Kidney epithelial cell (primary cell): ENCODE measurements around the gene HYPK. TPM values are rescaled to one million over a fixed set of nuclear protein-coding genes. Genes with fewer than 3 reads are reported as not detected.

Experiments used
- DNase-seq: peaks from one replicate; pipeline ENCODE4 v3.0.0-alpha.2; 2010; ENCODE audit warnings: low read depth
- H3K27me3 ChIP-seq: 2 replicates; pipeline ENCODE4 v1.6.0; 2011; ENCODE audit warnings: low read length; ENCODE audit not compliant: control insufficient read depth, insufficient read depth
- H3K36me3 ChIP-seq: 2 replicates; pipeline ENCODE4 v1.5.1; 2011; ENCODE audit warnings: low read length; ENCODE audit not compliant: control insufficient read depth, insufficient read depth
- H3K4me3 ChIP-seq: 2 replicates; pipeline ENCODE4 v1.5.1; 2011; ENCODE audit warnings: low read depth, mild to moderate bottlenecking, control low read depth, low read length
- CTCF ChIP-seq: IDR thresholded peaks from 2 replicates; pipeline ENCODE4 v1.5.1; 2011; ENCODE audit warnings: mild to moderate bottlenecking, moderate library complexity, low read length, control low read depth, inconsistent platforms; ENCODE audit not compliant: insufficient read depth, poor library complexity, severe bottlenecking
- total RNA-seq: library from RNA; depleted of rRNA; stranded (reverse); fragments of >200 nt; gene quantifications from 2 replicates; pipeline ENCODE4 v1.2.3, GENCODE V29; 2015

The HYPK gene
- total RNA-seq, 1 donor from 2014 or later: 8.1 TPM

- no peak for TF ChIP-seq CTCF
- Histone ChIP-seq H3K36me3 (peaks cover under 1% of the 10 kb centered on the region), H3K4me3 (peak within 1 kb of the TSS; percentile 36), H3K27me3 (no peaks in the 10 kb centered on the region)
- no peak for DNase-seq
These were observed 23.6 kb upstream of the HYPK start, which contains the start of gene ELL3 for GRCh38 chr15:43776718-43777266. TSS of gene ELL3 (minus strand) at chr15:43776966. CDS start at chr15:43776901, 65 bp downstream.

- Histone ChIP-seq H3K4me3 (peak overlapping the region; percentile 36), H3K27me3 (no peaks in the 10 kb centered on the region), H3K36me3 (no peaks in the 10 kb centered on the region)
- TF ChIP-seq CTCF: peak; percentile 92
- DNase-seq: no peak
These were observed 23.0 kb upstream of the HYPK start for GRCh38 chr15:43777267-43777914.

GRCh38 chr15:43779016-43779415 lies 21.4 kb upstream of the HYPK start:
- no peak for TF ChIP-seq CTCF
- Histone ChIP-seq H3K4me3 (no peak overlapping the region), H3K27me3 (no peaks in the 10 kb centered on the region), H3K36me3 (no peaks in the 10 kb centered on the region)
- DNase-seq: no peak

- no peaks in the 10 kb centered on the region for H3K36me3 ChIP-seq
- no peak overlapping the region for H3K4me3 ChIP-seq
- TF ChIP-seq CTCF: no peak
- DNase-seq: no peak
- no peaks in the 10 kb centered on the region for H3K27me3 ChIP-seq
These were observed 11.0 kb upstream of the HYPK start for GRCh38 chr15:43789409-43789808.

- Histone ChIP-seq H3K36me3 (peaks cover 8% of the 10 kb centered on the region), H3K27me3 (no peaks in the 10 kb centered on the region), H3K4me3 (peak within 1 kb of the TSS; percentile 92)
- peak; percentile 96 for DNase-seq
- TF ChIP-seq CTCF: no peak
These were observed 8.2 kb upstream of the HYPK start, which contains the start of gene SERF2 for GRCh38 chr15:43791993-43792760. TSS of gene SERF2 (plus strand) at chr15:43792320. CDS start at chr15:43792377, 57 bp downstream.
